Mesenchymal stem cell (in vitro differentiated cells and primary cell): ENCODE measurements around the gene ANKS1B.

Experiments
- DNase-seq: peaks from one replicate; pipeline ENCODE4 v3.0.0-alpha.2; 2013
- H2AFZ ChIP-seq: one replicate; pipeline ENCODE4 v1.6.1; 2013; ENCODE audit warnings: low read depth, mild to moderate bottlenecking, control low read depth, inconsistent platforms, low read length, moderate library complexity
- H2AK5ac ChIP-seq: 2 replicates; pipeline ENCODE4 v1.6.1; 2013; ENCODE audit warnings: low read length, moderate library complexity, mild to moderate bottlenecking, inconsistent platforms; ENCODE audit not compliant: severe bottlenecking
- H2BK120ac ChIP-seq: one replicate; pipeline ENCODE4 v1.6.1; 2013; ENCODE audit warnings: low read depth, mild to moderate bottlenecking, inconsistent platforms, low read length, moderate library complexity
- H2BK12ac ChIP-seq, 2 experiments: one replicate each; pipeline ENCODE4 v1.6.1; 2013; ENCODE audit warnings: inconsistent platforms in 2 of 2, low read length in 2 of 2, mild to moderate bottlenecking in 2 of 2, moderate library complexity in 2 of 2, control low read depth in 1 of 2
- H2BK15ac ChIP-seq: one replicate; pipeline ENCODE4 v1.6.1; 2013; ENCODE audit warnings: mild to moderate bottlenecking, low read depth, inconsistent platforms; ENCODE audit not compliant: poor library complexity, severe bottlenecking
- H2BK5ac ChIP-seq: 2 replicates; pipeline ENCODE4 v1.6.1; 2013; ENCODE audit warnings: low read depth, mild to moderate bottlenecking, low read length, control low read depth, inconsistent platforms; ENCODE audit not compliant: poor library complexity, severe bottlenecking
- H3K14ac ChIP-seq, 2 experiments: one replicate each; pipeline ENCODE4 v1.6.1; 2013; ENCODE audit warnings: inconsistent platforms in 2 of 2, low read length in 2 of 2, control low read depth in 1 of 2, mild to moderate bottlenecking in 1 of 2, moderate library complexity in 1 of 2
- H3K18ac ChIP-seq, 2 experiments: one replicate each; pipeline ENCODE4 v1.6.1; 2013; ENCODE audit warnings: inconsistent platforms in 2 of 2, low read length in 2 of 2, control low read depth in 1 of 2, low read depth in 1 of 2, mild to moderate bottlenecking in 1 of 2
- H3K23ac ChIP-seq, 2 experiments: one replicate each; pipeline ENCODE4 v1.6.1; 2013; ENCODE audit warnings: inconsistent platforms in 2 of 2, low read length in 2 of 2, mild to moderate bottlenecking in 2 of 2, moderate library complexity in 2 of 2, control low read depth in 1 of 2
- H3K27ac ChIP-seq: 2 replicates; pipeline ENCODE4 v1.5.1; 2013; ENCODE audit warnings: mild to moderate bottlenecking, moderate library complexity, low read length, control low read depth, inconsistent platforms; ENCODE audit not compliant: poor library complexity, severe bottlenecking
- H3K27me3 ChIP-seq, 2 experiments: 2 replicates each; pipeline versions ENCODE4 v1.6.1 to v1.7.0; 2013; ENCODE audit warnings: low read length in 2 of 2, mild to moderate bottlenecking in 2 of 2, moderate library complexity in 2 of 2, control low read depth in 1 of 2, inconsistent platforms in 1 of 2; ENCODE audit not compliant: control insufficient read depth in 1 of 2, insufficient read depth in 1 of 2
- H3K36me3 ChIP-seq, 2 experiments: 2 replicates each; pipeline versions ENCODE4 v1.6.1 to v1.7.0; 2013; ENCODE audit warnings: low read length in 2 of 2, control low read depth in 1 of 2, inconsistent platforms in 1 of 2, low read depth in 1 of 2, mild to moderate bottlenecking in 1 of 2; ENCODE audit not compliant: insufficient read depth in 2 of 2, control insufficient read depth in 1 of 2
- H3K4ac ChIP-seq, 2 experiments: one replicate each; pipeline ENCODE4 v1.6.1; 2013; ENCODE audit warnings: inconsistent platforms in 2 of 2, low read length in 2 of 2, mild to moderate bottlenecking in 2 of 2, moderate library complexity in 2 of 2, control low read depth in 1 of 2, low read depth in 1 of 2
- H3K4me1 ChIP-seq: 2 replicates; pipeline ENCODE4 v1.6.1; 2013; ENCODE audit warnings: low read depth, low read length, control low read depth; ENCODE audit not compliant: control insufficient read depth, insufficient read depth
- H3K4me2 ChIP-seq: 2 replicates; pipeline ENCODE4 v1.6.1; 2013; ENCODE audit warnings: low read length, mild to moderate bottlenecking, inconsistent platforms; ENCODE audit not compliant: poor library complexity, severe bottlenecking
- H3K4me3 ChIP-seq, 2 experiments: 2 replicates each; pipeline versions ENCODE4 v1.5.1 to v1.7.0; 2013; ENCODE audit warnings: low read length in 2 of 2, mild to moderate bottlenecking in 2 of 2, control low read depth in 1 of 2, low read depth in 1 of 2; ENCODE audit not compliant: insufficient read depth in 1 of 2
- H3K79me1 ChIP-seq: replicated peaks from 2 replicates; pipeline ENCODE4 v1.6.1; 2013; ENCODE audit warnings: mild to moderate bottlenecking, control low read depth, low read length, inconsistent platforms; ENCODE audit not compliant: poor library complexity, severe bottlenecking
- H3K9ac ChIP-seq: 2 replicates; pipeline ENCODE4 v1.7.0; 2013; ENCODE audit warnings: mild to moderate bottlenecking, low read length, moderate library complexity
- H3K9me3 ChIP-seq: 2 replicates; pipeline ENCODE4 v1.7.0; 2013; ENCODE audit warnings: mild to moderate bottlenecking, low read length; ENCODE audit not compliant: control insufficient read depth
- H4K8ac ChIP-seq: one replicate; pipeline ENCODE4 v1.6.1; 2013; ENCODE audit warnings: inconsistent platforms, mild to moderate bottlenecking, low read length, moderate library complexity
- H4K91ac ChIP-seq: one replicate; pipeline ENCODE4 v1.6.1; 2013; ENCODE audit warnings: mild to moderate bottlenecking, low read length, inconsistent platforms
- WGBS: methylation state at CpG from one replicate; pipeline ENCODE4 v1.1.7; 2013; ENCODE audit warnings: mixed read lengths; 5-methylcytosine and 5-hydroxymethylcytosine counted together

Gene ANKS1B

DNA sequence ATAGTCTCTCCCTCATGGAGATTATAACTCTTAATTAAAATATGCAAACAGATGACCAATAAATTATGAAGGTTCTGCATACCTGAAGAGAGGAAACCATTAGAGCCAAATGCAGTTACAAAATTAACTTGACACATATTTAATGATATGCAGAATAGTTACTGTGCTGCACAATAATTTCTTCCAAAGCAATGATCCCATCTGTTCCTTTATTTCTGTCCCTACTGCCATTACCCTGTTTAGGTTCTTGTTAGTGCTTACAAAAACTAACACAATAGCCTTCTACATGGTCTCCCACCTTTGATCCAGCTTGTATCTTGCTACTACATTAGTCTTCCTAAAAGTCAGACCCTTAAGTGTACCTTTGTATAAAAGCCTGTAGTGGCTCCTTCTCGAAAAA lies 928.5 kb downstream of the ANKS1B start:
- Histone ChIP-seq H3K4me2 (no peak overlapping the region), H2AK5ac (no peak overlapping the region), H2BK12ac (no peak overlapping the region), H3K4me3 (no peak overlapping the region), H3K4me1 (peaks cover 2% of the 10 kb centered on the region), H2BK5ac (no peak overlapping the region), H3K79me1 (no peaks in the 10 kb centered on the region), H4K8ac (no peak overlapping the region), H3K4ac (no peak overlapping the region), H3K27ac (no peak overlapping the region), H3K9me3 (no peaks in the 10 kb centered on the region), H2BK15ac (no peak overlapping the region), H3K14ac (no peak overlapping the region), H3K27me3 (no peaks in the 10 kb centered on the region), H3K23ac (no peak overlapping the region), H4K91ac (no peak overlapping the region), H3K18ac (no peak overlapping the region), H3K9ac (no peak overlapping the region), H3K36me3 (no peaks in the 10 kb centered on the region), H2BK120ac (no peak overlapping the region), H2AFZ (no peak overlapping the region)
- 69% methylated on average over 1 of the region's 1 CpG for WGBS
- DNase-seq: no peak

DNA sequence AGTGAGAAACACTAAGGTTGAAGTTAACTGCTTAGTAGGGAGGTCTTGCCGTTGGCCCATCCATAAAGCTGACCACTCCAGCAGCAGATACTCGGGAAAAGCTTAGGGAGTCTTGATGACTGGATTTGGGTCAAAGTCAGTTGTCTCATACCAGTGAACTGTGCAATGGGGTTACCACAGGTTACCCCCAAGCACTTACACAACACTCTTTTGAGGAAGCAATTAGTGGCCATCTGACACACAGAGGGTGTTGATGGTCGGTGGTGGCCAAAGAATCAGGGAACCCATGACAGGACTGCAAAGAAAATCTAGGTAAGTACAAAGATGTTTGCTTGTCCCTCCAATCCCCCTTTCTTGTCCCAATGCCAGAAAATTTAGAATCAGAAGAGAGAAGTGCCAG lies 929.4 kb downstream of the ANKS1B start:
- no peak overlapping the region for H3K14ac ChIP-seq
- WGBS: 72% methylated on average over 3 of the region's 3 CpGs

GRCh38 chr12:99054601-99055128 lies 930.1 kb downstream of the ANKS1B start:
- 86% methylated on average over 1 of the region's 1 CpG for WGBS
- Histone ChIP-seq H3K36me3 (no peaks in the 10 kb centered on the region), H3K18ac (no peak overlapping the region), H3K4me2 (no peak overlapping the region), H3K9ac (no peak overlapping the region), H3K4ac (no peak overlapping the region), H2AK5ac (no peak overlapping the region), H2BK120ac (no peak overlapping the region), H4K91ac (no peak overlapping the region), H2BK12ac (no peak overlapping the region), H3K14ac (no peak overlapping the region), H3K27ac (no peak overlapping the region), H2AFZ (no peak overlapping the region), H3K9me3 (no peaks in the 10 kb centered on the region), H3K4me3 (no peak overlapping the region), H3K4me1 (no peaks in the 10 kb centered on the region), H3K27me3 (no peaks in the 10 kb centered on the region), H3K23ac (no peak overlapping the region), H2BK15ac (no peak overlapping the region), H2BK5ac (no peak overlapping the region), H3K79me1 (no peaks in the 10 kb centered on the region), H4K8ac (no peak overlapping the region)
- DNase-seq: no peak

More for the DNA sequence above, 929.4 kb downstream of the ANKS1B start:
- H3K9ac ChIP-seq: no peak overlapping the region
- H3K4ac ChIP-seq: no peak overlapping the region
- peaks cover 2% of the 10 kb centered on the region for H3K4me1 ChIP-seq
- no peaks in the 10 kb centered on the region for H3K9me3 ChIP-seq
- H3K18ac ChIP-seq: no peak overlapping the region
- H3K4me3 ChIP-seq: no peak overlapping the region
- no peak overlapping the region for H4K8ac ChIP-seq
- no peak overlapping the region for H2BK12ac ChIP-seq
- H2AK5ac ChIP-seq: no peak overlapping the region
- H3K4me2 ChIP-seq: no peak overlapping the region
- no peak overlapping the region for H2BK5ac ChIP-seq
- DNase-seq: no peak
- H4K91ac ChIP-seq: no peak overlapping the region
- H3K27me3 ChIP-seq: no peaks in the 10 kb centered on the region
- no peak overlapping the region for H2AFZ ChIP-seq
- H2BK15ac ChIP-seq: no peak overlapping the region
- H2BK120ac ChIP-seq: no peak overlapping the region
- H3K79me1 ChIP-seq: no peaks in the 10 kb centered on the region
- no peaks in the 10 kb centered on the region for H3K36me3 ChIP-seq
- no peak overlapping the region for H3K23ac ChIP-seq
- H3K27ac ChIP-seq: no peak overlapping the region

DNA sequence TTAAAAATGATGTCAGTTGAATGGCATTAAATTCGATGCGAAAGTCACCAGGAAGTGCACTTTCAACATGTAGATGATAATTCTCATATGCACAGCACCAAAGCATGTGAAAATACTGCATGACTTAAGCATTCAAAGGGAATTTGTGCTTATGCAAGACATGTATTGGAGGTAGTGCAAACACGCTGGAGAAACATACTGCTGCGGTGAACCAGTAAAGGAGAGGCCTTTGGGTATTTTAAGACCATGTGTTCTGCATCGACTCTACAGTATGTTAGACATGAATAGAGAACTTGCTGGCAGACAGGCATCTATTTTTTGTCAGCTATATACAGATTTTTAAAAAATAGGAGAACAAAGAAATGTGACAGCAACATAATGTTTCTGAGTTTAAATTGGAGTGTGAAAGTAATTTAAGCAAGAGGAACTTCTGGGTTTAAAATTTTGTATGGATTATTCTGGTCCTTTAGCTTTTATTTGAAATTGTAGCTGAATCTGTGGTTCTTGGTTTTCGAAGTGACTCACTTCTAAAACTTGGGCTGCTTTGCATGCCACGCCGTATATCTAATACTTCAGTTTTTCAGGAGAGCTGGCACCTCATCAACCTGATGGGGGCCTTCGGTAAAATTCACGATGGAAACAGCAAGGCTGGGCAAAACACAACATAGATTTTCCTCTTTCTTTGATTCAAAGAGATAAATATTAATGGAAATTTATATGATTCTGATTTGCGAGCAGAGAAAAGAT lies 930.9 kb downstream of the ANKS1B start:
- no peak overlapping the region for H3K9ac ChIP-seq
- 87% methylated on average over 9 of the region's 11 CpGs for whole genome bisulfite sequencing
- no peak overlapping the region for H4K8ac ChIP-seq

More for the DNA sequence above, 930.9 kb downstream of the ANKS1B start:
- no peak for DNase-seq
- Histone ChIP-seq H3K4me2 (no peak overlapping the region), H3K36me3 (no peaks in the 10 kb centered on the region), H3K4me3 (no peak overlapping the region), H3K23ac (no peak overlapping the region), H2BK120ac (no peak overlapping the region), H3K27me3 (no peaks in the 10 kb centered on the region), H2AFZ (no peak overlapping the region), H2BK15ac (no peak overlapping the region), H2AK5ac (no peak overlapping the region), H3K4ac (no peak overlapping the region), H3K27ac (no peak overlapping the region), H3K18ac (no peak overlapping the region), H4K91ac (no peak overlapping the region), H3K9me3 (no peaks in the 10 kb centered on the region), H3K14ac (no peak overlapping the region), H2BK5ac (no peak overlapping the region), H3K4me1 (no peaks in the 10 kb centered on the region), H2BK12ac (no peak overlapping the region), H3K79me1 (no peaks in the 10 kb centered on the region)
